IPS-NIHi11 (cell line): ENCODE results near the gene PHACTR1.

Experiments used
- DNase-seq: peaks from one replicate; pipeline ENCODE4 v3.0.0; 2012; ENCODE audit warnings: mixed read lengths, low spot score

The PHACTR1 gene

GRCh38 chr6:12992770-12993169 lies 276.2 kb downstream of the PHACTR1 start:
- no peak for DNase-seq

GRCh38 chr6:12993283-12993898 lies 276.8 kb downstream of the PHACTR1 start:
- no peak for DNase-seq

GRCh38 chr6:12995419-12995818 lies 278.9 kb downstream of the PHACTR1 start:
- no peak for DNase-seq

DNA sequence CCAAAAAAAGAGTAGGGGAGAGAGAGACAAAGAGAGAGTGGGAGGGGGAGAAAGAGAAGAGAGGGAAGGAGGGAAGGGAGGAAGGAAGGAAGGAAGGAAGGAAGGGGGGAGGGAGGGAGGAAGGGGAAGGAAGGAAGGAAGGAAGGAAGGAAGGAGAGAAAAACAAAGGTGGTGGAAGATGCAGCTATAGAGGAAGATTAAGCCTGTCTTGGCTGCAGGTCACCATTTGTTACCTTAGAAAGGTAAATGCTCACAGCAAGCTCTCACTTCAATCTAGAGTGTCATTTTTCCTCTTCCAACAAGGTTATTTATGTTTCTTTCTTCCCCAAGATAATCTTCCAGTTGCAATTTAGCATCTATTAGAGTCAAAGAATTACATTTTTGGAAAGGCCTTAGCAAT lies 284.0 kb downstream of the PHACTR1 start:
- DNase-seq, result no peak

DNA sequence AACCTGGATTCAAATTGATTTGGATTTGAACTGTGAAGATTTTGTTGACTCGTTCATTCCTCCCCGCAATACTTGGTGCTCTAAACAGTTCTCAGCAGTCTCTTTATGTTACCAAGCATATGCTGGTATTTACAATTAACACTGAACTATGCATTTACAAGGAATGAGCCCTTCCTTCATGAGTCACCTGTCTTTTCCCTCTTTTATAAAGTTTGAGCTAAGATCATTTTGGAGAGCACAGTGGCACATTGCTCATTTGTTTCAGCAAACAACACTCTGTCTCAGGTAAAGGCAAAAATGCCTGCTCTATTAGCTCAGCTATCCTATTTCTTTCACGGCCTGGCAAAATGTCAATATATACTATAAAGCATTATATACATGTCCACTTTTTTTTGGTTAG lies 285.4 kb downstream of the PHACTR1 start:
- DNase-seq, result no peak

- no peak for DNase-seq
Observed at GRCh38 chr6:13004601-13005000, 288.0 kb downstream of the PHACTR1 start.

DNA sequence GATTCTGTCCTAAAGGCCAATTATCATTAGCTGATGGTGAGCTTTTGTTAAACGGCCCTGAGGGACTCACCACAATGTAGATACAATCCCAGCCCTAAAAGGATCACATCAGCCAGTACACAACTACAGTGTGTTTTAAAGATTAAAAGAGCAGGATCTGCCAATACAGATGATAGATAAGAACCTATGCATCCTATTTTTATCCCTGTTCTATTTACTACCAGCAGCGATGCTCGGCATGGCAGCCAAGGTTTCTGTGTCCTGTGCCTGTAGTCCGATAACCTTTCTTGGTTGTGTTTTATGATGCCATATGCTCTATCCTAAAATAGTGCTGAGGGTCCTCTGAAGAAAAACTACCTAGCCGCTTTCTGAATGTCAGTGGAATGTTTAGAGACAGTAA lies 289.4 kb downstream of the PHACTR1 start:
- DNase-seq, result no peak

DNA sequence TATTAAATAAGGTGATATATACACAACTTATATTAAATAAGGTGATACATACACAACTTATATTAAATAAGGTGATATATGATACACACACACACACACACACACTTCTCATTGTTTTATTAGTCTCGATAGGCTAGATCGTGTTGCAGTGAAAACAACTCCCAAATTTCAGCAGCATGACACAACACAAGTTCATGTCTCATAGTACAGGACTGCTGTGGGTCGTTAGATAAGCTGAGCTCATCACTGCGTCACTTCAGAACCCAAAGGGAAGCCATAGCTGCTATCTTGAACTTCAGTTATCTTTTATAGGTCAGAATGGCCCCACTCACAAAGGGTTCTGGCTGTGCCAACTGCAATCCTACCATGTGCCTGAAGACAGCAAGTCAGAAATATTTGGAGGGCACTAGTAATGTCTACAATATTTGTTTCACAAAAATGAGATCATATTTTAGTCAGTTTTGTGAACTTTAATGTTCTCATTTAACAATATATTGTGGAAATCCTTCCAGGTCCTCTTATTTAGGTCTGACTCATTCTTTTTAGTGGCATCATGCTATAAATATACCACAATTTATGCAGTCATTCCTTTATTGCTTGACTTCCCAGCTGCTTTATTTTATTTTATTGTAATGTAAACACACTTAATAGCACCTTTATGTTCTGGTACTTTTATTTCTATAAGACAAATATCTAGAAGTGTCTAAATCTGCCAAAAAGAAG lies 290.2 kb downstream of the PHACTR1 start:
- DNase-seq, result no peak

- DNase-seq, result no peak
Observed at GRCh38 chr6:13007744-13008143, 291.2 kb downstream of the PHACTR1 start.

- DNase-seq, result no peak
Observed at GRCh38 chr6:13009031-13009430, 292.5 kb downstream of the PHACTR1 start.

- no peak for DNase-seq
Observed at GRCh38 chr6:13009461-13009860, 292.9 kb downstream of the PHACTR1 start.

DNA sequence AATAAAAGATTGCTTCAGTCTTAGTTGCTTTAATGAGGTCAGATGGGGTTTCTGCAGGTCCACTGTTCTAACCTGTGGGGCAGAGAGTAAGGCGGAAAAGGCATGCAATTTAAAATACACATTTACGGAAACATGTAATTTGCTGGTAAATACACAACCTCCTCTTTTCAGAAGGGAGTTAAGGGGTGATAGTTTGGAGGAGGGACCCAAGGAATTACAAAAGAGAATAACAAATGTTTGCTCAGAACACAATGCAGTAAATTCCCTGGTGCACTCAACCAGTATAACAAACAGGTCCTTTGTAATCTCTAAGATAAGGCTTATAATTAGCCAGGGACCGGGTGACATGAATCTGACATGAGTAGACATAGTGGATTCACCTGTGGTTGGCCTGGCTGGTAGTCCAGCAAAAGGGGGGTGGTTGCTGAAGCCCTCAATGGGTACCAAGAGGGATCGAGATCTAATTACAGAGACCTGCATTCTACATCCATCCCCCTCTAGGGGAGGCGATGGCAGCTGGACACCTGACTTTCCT lies 295.1 kb downstream of the PHACTR1 start:
- peak; percentile 14 for DNase-seq

DNA sequence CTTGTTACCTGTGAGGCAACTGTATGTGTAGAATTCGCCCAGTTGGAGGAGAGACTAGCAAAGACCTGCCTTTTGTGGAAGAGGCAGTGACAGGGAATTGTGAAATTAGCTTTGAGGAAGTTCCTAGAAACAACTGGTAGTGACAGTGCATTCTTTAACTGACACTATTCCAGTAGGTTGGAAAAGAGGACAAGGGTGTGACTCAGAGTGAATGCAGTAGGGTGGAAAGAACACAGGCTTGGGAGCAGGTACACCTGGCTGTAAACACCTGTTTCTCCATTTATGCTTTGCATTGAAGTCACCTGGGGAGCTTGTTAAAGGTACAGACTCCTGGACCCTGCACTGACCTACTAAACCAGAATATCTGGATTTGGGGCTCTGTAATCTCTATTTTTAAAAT lies 295.7 kb downstream of the PHACTR1 start:
- no peak for DNase-seq

DNA sequence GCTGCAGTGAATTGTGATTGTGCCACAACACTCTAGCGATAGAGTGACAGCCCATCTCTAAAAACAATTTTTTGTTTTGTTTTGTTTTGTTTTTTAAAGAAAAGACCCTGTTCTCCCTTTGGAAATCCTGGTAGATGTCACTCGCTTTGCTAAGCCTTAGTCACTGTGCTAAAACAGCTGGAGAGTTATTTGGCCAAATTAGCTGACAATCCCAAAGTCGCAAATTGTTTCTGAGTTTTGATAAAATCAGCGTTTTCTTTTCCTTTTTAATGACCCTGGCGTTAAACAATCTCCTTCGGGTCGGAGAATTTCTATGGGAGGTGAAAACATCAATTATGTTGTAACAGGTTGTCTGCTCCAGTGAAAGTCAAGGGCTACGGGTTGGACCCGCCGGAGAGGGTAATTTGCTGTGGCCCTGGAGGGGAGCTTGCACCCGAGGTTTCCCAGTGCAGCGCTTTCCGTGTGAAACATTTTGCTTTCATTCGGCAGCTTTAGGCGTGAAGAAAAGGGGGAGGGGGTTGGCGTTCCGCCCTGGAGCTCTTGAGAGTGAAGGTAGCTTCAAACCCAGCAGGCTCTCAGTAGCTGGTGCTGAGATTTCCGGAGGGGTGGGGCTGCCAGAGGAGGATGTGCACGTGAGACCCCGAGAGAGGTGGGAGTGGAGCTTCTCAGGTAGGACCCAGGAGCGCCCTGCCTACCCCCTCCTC lies 296.6 kb downstream of the PHACTR1 start:
- peak; percentile 84 for DNase-seq

DNA sequence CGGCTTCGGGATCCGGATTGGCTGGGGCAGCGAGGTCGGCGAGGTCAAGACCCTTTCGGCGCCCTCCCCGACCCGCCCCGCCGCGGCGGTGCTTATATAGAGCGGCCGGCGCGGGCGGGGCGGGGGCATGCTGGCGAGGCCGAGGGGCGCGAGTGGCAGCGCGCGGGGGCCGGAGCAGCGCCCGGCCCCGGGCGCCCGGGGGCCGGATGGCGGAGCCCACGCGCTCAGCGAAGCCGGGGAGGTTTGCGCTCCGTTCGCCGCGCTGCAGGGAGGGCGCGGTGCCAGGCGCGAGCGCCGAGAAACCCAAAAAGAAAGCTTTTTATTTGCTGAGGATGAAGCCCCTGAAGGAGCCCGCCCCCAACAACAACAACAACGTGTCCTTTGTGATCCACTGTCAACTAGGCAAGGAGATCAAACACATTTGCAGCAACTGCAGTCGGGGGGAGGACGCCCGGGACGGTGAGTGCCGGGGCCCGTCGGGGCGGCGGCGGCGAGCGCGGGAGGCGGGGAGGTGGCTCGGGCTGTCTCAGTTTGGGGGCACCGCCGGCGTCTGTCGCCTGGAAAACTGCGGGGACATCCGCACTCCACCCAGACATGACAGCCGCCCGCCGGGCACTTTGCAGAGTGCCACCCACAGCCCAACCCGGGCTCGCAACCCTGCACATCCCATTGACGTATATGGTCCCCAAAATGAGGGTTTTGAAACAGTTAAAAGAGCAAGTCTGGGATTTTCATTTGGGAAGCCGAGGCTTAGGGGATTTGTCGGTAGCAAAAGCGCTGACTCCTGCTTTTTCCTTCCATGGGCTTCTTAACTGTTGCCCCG lies 297.3 kb downstream of the PHACTR1 start:
- no peak for DNase-seq

- peak; percentile 31 for DNase-seq
Observed at GRCh38 chr6:13014504-13015378, 298.2 kb downstream of the PHACTR1 start.

DNA sequence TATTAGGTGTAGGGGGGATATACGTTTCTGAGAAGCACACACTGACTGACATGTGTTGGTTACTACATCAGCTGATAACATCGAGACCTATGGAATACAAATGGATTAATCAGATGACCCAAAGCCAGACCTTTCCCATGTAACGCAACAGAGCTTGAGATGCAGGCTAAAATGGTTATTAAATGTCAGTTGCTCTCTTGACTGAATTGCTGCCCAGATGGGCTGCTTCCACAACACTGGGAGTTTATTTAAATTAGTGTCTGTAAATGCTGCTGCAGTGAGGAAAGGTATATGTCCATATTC lies 298.8 kb downstream of the PHACTR1 start:
- DNase-seq, result no peak

- no peak for DNase-seq
Observed at GRCh38 chr6:13024616-13025015, 308.0 kb downstream of the PHACTR1 start.

- DNase-seq, result no peak
Observed at GRCh38 chr6:13025893-13026499, 309.4 kb downstream of the PHACTR1 start.

DNA sequence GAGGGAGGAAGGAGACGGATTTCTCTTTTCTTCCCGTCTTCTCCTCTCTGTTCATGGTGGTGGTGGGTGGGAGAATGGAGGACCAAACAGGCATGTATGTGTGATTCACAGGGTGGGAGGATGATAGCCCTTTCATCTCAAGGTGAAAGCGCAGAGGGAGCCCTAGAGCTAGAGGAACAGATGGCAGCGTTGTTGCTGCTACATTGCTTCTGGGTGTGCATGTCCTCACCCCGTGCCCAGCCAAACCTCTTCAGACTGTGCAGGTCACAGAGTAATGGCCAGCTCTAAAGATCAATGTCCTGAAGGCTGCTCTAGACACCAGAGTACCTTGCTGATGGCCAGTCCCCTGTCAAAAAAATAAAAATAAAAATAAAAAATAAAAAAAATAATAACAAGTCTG lies 310.0 kb downstream of the PHACTR1 start:
- DNase-seq, result no peak

DNA sequence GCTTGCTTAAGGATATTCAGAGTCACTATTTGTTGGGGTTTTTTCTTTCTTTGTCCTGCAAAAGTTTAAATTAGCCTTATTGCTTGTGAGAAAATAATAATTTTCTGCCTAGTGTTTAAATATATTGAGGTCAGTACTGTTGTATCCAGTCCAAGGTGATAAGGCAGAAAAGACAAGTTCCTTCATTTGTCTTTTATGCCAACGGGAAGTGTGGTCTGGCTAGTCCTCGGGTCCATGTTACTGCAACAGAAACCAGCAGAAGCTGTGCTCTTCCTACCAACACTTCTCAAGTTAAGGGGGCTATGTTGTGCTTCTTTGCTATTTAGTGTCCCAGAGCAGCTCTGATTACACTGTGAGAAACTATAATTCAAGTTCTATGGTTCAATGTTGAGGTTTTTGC lies 310.6 kb downstream of the PHACTR1 start:
- DNase-seq, result no peak
